ENCODE data around the gene NPLOC4.

The NPLOC4 gene

DNA sequence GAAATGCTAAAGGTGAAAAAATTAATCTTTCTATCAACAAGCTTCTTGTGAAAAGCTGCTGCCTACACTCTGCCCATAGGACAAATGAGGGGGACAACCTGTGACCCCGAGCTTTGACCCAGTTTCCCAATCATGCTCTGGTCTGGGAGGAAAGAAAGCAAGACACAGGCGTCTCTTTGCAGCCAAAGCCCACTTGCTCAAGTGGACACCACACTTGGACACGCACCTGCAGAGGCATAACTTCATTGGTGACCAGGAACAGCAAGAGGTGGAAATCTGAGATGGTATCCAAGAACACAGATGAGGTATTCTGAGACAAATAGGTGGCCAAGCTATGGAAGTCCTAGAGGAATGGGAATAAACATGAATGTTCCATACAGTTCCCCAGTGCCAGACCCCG is 69.7 kb downstream of the NPLOC4 start:
- no peak overlapping the region for H3K27ac ChIP-seq (ENCODE audit: low read depth, low read length)
- H3K9me2 ChIP-seq (replicated peaks; ENCODE audit: insufficient read depth, low read length) = no peaks in the 10 kb centered on the region
- H3K4me2 ChIP-seq (ENCODE audit: low read depth, low read length, poor library complexity, severe bottlenecking) = no peak overlapping the region
- no peak overlapping the region for H3K4me3 ChIP-seq (ENCODE audit: insufficient read depth, low read length, poor library complexity, severe bottlenecking)
- TF ChIP-seq, protein P1, sequence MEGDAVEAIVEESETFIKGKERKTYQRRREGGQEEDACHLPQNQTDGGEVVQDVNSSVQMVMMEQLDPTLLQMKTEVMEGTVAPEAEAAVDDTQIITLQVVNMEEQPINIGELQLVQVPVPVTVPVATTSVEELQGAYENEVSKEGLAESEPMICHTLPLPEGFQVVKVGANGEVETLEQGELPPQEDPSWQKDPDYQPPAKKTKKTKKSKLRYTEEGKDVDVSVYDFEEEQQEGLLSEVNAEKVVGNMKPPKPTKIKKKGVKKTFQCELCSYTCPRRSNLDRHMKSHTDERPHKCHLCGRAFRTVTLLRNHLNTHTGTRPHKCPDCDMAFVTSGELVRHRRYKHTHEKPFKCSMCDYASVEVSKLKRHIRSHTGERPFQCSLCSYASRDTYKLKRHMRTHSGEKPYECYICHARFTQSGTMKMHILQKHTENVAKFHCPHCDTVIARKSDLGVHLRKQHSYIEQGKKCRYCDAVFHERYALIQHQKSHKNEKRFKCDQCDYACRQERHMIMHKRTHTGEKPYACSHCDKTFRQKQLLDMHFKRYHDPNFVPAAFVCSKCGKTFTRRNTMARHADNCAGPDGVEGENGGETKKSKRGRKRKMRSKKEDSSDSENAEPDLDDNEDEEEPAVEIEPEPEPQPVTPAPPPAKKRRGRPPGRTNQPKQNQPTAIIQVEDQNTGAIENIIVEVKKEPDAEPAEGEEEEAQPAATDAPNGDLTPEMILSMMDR (IDR thresholded peaks at IDR 0.05; ENCODE audit: insufficient read depth, low read length, poor library complexity, severe bottlenecking) = no peak
- TF ChIP-seq EZH2phosphoT487 (conservative IDR thresholded peaks at IDR 0.05; ENCODE audit: low read length) = no peak
- no peak overlapping the region for H3K9ac ChIP-seq (ENCODE audit: low read length)
- H4K20me1 ChIP-seq (ENCODE audit: low read depth, low read length) = no peaks in the 10 kb centered on the region
- 0 out of 2 replicates have a peak, but pooled peaks cover 2% of the 10 kb centered on the region for H3K36me3 ChIP-seq (ENCODE audit: low read length)
- no peak overlapping the region for H2AFZ ChIP-seq (ENCODE audit: low read depth, low read length, severe bottlenecking)
- no peaks in the 10 kb centered on the region for H3F3A ChIP-seq (ENCODE audit: insufficient read depth)
- no peaks in the 10 kb centered on the region for H3K27me3 ChIP-seq (ENCODE audit: low read length)
- H3K79me2 ChIP-seq (ENCODE audit: insufficient read depth, low read length) = no peaks in the 10 kb centered on the region
- no peaks in the 10 kb centered on the region for H3K9me3 ChIP-seq (ENCODE audit: insufficient read depth, low read length)

DNA sequence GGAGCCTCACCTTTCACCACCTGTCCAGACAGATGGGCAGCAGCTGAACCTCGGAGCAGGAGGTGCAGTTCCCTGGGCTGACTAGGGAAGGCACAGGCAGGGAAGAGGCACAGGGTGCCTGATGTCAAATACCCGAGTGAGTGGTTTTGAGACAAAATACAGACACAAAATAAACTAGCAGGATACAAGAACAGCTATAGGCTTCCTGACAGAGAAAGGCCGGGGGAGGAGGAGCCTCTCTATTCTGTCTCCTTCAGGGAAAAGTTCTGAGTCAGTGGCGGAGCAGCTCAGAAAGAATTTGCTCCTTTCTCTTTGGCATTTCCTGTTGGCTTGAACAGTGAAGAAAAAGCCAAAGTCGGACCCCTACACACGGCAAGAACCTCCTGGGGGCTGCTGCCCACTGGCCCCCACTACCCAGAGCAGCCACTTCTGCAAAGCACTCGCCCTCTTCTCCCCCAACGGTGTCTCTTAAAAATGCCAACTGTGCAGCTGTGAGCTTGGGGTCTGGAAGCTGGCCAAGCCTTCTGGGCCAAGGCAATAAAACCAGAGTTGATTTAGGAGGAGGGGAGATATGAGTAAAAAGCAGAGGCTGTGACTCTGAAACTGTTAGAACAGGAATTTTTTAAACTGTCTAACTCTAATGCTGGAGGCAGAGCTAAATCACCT is 70.3 kb downstream of the NPLOC4 start:
- no peak overlapping the region for H3K4me3 ChIP-seq (ENCODE audit: insufficient read depth, low read length, poor library complexity, severe bottlenecking)
- H3K27me3 ChIP-seq (ENCODE audit: low read length) = no peaks in the 10 kb centered on the region
- no peak overlapping the region for H3K27ac ChIP-seq (ENCODE audit: low read depth, low read length)
- H3K4me2 ChIP-seq (ENCODE audit: low read depth, low read length, poor library complexity, severe bottlenecking) = no peak overlapping the region
- TF ChIP-seq, protein P1 (IDR thresholded peaks at IDR 0.05; ENCODE audit: insufficient read depth, low read length, poor library complexity, severe bottlenecking) = no peak
- no peak for TF ChIP-seq EZH2phosphoT487 (conservative IDR thresholded peaks at IDR 0.05; ENCODE audit: low read length)
- H3F3A ChIP-seq (ENCODE audit: insufficient read depth) = no peaks in the 10 kb centered on the region
- H3K36me3 ChIP-seq (ENCODE audit: low read length) = 0 out of 2 replicates have a peak, but pooled peaks cover 2% of the 10 kb centered on the region
- H3K9me3 ChIP-seq (ENCODE audit: insufficient read depth, low read length) = no peaks in the 10 kb centered on the region
- no peaks in the 10 kb centered on the region for H3K79me2 ChIP-seq (ENCODE audit: insufficient read depth, low read length)
- no peaks in the 10 kb centered on the region for H4K20me1 ChIP-seq (ENCODE audit: low read depth, low read length)
- no peak overlapping the region for H3K9ac ChIP-seq (ENCODE audit: low read length)
- H3K9me2 ChIP-seq (replicated peaks; ENCODE audit: insufficient read depth, low read length) = no peaks in the 10 kb centered on the region
- H2AFZ ChIP-seq (ENCODE audit: low read depth, low read length, severe bottlenecking) = no peak overlapping the region

DNA sequence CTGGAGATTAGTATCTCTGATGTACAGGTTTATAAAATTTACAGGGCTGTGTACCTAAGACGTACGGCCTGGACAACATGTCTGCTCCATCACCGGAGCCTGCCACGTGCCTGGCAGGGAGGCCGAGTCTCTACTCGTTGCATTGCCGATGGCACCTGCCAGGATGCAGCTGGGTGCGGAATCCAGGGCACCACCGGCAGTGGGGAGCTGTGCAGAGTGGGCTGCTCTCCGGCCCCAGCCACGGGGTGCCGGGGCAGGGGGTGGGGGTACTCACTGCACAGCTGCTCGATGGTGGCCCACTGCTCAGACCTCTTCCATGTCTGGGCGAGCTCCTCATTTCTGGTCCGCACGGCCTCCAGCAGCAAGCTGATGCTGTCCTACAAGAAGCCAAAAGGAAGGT is 71.7 kb downstream of the NPLOC4 start:
- H3K9me2 ChIP-seq (replicated peaks; ENCODE audit: insufficient read depth, low read length) = no peaks in the 10 kb centered on the region
- H3K9me3 ChIP-seq (ENCODE audit: insufficient read depth, low read length) = no peaks in the 10 kb centered on the region
- no peaks in the 10 kb centered on the region for H3F3A ChIP-seq (ENCODE audit: insufficient read depth)
- no peaks in the 10 kb centered on the region for H3K27me3 ChIP-seq (ENCODE audit: low read length)
- TF ChIP-seq EZH2phosphoT487 (conservative IDR thresholded peaks at IDR 0.05; ENCODE audit: low read length) = no peak
- TF ChIP-seq, protein P1 (IDR thresholded peaks at IDR 0.05; ENCODE audit: insufficient read depth, low read length, poor library complexity, severe bottlenecking) = no peak
- no peak overlapping the region for H3K27ac ChIP-seq (ENCODE audit: low read depth, low read length)
- H3K36me3 ChIP-seq (ENCODE audit: low read length) = peaks cover 7% of the 10 kb centered on the region; the same call in 1 of the 2 replicates
- H4K20me1 ChIP-seq (ENCODE audit: low read depth, low read length) = no peaks in the 10 kb centered on the region
- H3K9ac ChIP-seq (ENCODE audit: low read length) = no peak overlapping the region
- H3K4me3 ChIP-seq (ENCODE audit: insufficient read depth, low read length, poor library complexity, severe bottlenecking) = no peak overlapping the region
- H3K79me2 ChIP-seq (ENCODE audit: insufficient read depth, low read length) = no peaks in the 10 kb centered on the region
- no peak overlapping the region for H3K4me2 ChIP-seq (ENCODE audit: low read depth, low read length, poor library complexity, severe bottlenecking)
- no peak overlapping the region for H2AFZ ChIP-seq (ENCODE audit: low read depth, low read length, severe bottlenecking)
